WI38 (cell line): Measurements from ENCODE around the gene PDE4B.

Experiments used
- H3K4me3 ChIP-seq: 2 replicates; pipeline ENCODE4 v1.5.1; 2011; ENCODE audit warnings: low read depth, mild to moderate bottlenecking, control low read depth, low read length
- TF ChIP-seq, protein P1 (sequence below): IDR thresholded peaks from 2 replicates; pipeline ENCODE4 v1.5.1; 2012; ENCODE audit warnings: low read depth, mild to moderate bottlenecking, control low read depth, low read length

Gene PDE4B

GRCh38 chr1:66304128-66304527 lies 511.4 kb downstream of the PDE4B start:
- no peak overlapping the region for H3K4me3 ChIP-seq
- TF ChIP-seq, protein P1, sequence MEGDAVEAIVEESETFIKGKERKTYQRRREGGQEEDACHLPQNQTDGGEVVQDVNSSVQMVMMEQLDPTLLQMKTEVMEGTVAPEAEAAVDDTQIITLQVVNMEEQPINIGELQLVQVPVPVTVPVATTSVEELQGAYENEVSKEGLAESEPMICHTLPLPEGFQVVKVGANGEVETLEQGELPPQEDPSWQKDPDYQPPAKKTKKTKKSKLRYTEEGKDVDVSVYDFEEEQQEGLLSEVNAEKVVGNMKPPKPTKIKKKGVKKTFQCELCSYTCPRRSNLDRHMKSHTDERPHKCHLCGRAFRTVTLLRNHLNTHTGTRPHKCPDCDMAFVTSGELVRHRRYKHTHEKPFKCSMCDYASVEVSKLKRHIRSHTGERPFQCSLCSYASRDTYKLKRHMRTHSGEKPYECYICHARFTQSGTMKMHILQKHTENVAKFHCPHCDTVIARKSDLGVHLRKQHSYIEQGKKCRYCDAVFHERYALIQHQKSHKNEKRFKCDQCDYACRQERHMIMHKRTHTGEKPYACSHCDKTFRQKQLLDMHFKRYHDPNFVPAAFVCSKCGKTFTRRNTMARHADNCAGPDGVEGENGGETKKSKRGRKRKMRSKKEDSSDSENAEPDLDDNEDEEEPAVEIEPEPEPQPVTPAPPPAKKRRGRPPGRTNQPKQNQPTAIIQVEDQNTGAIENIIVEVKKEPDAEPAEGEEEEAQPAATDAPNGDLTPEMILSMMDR = no peak

DNA sequence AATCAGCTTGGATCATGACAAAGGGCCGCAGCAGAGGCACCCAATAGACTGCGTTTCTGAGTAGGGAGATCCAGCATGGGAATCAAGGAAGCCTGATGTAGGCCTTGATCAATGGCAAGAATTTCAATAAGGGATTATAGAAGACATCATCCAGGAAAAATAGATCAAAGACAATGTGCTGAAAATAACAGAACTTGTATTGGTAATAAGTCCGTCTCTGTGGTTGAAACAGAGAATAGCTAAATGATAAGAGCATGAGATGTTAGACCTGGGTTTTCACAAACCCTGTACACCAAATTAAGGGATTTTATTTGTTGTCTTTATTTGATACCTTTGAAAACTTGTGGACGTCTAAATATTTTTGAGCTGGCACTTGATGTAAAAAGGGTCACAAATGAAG lies 513.2 kb downstream of the PDE4B start:
- H3K4me3 ChIP-seq = no peak overlapping the region
- TF ChIP-seq, protein P1 = no peak

DNA sequence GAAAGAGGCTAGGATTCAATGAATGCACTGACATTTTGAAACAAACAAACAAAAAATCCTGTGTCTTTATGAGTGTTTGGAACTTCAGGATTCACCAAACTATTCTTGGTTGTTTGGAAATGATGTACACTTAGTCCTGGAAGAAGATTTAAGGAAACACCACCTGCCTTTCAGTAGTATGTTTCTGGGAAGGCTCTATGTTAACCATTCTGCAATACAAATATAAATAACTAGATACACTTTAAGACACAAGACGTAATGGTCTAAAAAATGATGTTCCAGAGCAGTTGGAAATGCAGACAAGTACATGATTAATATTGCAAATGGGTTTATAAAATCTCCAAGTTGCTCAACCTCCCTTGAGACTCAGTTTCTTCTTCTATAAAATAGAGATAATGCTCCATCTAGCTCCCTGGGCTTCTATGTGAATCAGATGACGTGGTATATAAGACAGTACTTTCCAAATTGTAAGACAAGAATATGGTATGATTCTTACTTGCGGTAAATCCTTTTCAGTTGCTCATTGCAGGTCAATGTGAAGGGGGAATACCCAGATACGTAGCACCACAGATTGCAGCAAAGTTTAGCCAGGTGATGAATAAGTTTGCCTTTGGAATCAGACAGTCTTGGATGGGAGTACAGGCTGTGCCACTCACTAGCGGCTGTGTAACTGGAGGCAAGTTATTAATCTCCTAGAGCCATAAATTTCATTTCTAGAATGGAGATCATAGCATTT lies 516.5 kb downstream of the PDE4B start:
- no peak overlapping the region for H3K4me3 ChIP-seq
- TF ChIP-seq, protein P1 = no peak

- H3K4me3 ChIP-seq = no peak overlapping the region
Measured at GRCh38 chr1:66311092-66311491, 518.4 kb downstream of the PDE4B start.

DNA sequence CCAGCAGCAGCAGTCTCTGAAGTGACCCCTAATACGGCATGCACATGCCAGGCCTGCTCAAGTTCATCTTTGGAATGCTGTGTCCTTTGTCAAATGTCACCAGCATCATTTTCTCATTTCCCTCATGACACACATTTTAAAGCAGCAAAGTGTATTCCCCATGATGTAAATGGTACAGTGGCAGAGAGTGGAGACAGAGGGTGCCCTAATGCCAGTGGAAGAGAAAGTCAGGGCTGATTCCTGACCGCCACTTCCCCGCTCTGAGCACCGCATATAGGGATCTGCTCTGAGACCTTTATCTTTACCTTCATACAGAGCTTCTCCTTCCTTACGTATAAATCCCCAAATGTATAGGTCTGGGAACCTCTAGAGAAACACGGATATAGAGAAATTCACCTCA lies 518.9 kb downstream of the PDE4B start:
- no peak overlapping the region for H3K4me3 ChIP-seq
- TF ChIP-seq, protein P1 = no peak

More at GRCh38 chr1:66311092-66311491, 518.4 kb downstream of the PDE4B start:
- TF ChIP-seq, protein P1 = no peak

GRCh38 chr1:66312271-66312990 lies 519.7 kb downstream of the PDE4B start:
- no peak overlapping the region for H3K4me3 ChIP-seq
- TF ChIP-seq, protein P1 = no peak

DNA sequence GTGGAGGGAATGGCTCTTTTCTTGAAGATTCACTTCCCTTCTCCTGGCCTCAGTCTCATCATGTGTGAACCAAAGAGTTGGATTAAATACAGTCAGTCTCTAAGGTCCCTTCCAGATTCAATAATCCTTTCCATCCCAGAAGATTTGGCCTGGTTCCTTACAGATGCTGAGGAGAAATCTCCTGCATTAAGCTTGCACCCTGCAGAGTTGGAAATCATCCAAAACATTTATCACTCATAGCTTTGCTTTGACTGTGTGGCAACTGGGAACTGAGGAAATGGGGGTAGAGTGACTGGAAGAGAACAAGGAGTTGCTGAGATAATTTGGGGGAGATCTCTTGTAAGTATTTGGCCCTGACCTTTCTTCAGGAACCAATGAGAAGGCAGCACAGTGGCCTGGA lies 520.7 kb downstream of the PDE4B start:
- TF ChIP-seq, protein P1 = no peak
- no peak overlapping the region for H3K4me3 ChIP-seq
